Frontal cortex (tissue), 4 donors: ENCODE data around the gene OR52E8. TPM values are rescaled to one million over a fixed set of nuclear protein-coding genes. Genes with fewer than 3 reads are reported as not detected.

Experiments
- DNase-seq, 2 donors: peaks; one replicate each; pipeline ENCODE4 v3.0.0; 2012; ENCODE audit warnings: low spot score in 2 of 2
- FAIRE-seq: peaks from 2 replicates; lab custom pipeline; 2012; peaks lifted over from hg19 to GRCh38; lab: Jason Lieb, UNC
- total RNA-seq: library from RNA; depleted of rRNA; stranded (reverse); fragments of >200 nt; gene quantifications from one replicate; pipeline ENCODE4 v1.2.3, GENCODE V29; 2014
- donor health status: control.
- donor health status: control.
- donor health status: control.

Gene OR52E8
- total RNA-seq, 1 donor from 2014 or later, result not detected

DNA sequence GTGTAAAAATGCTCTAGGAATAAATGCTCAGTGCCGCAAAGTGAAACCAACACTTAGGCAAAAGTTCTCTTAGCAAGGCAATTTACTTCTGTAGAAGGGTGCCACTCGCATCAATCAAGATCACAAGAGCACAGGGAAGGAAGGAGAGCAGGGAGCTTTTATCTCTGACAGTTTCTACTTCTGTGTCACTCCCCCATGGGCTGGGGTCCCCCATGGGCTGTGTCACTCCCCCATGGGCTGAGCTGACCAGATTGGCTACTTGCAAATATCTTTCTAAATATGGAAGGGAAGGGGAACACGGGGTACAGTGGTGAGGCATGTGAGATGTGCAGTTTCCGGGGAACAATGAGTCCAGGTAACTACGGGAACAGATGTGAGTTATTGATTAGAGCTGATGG lies 48.4 kb downstream of the OR52E8 start:
- DNase-seq (no peak), FAIRE-seq (no peak)

DNA sequence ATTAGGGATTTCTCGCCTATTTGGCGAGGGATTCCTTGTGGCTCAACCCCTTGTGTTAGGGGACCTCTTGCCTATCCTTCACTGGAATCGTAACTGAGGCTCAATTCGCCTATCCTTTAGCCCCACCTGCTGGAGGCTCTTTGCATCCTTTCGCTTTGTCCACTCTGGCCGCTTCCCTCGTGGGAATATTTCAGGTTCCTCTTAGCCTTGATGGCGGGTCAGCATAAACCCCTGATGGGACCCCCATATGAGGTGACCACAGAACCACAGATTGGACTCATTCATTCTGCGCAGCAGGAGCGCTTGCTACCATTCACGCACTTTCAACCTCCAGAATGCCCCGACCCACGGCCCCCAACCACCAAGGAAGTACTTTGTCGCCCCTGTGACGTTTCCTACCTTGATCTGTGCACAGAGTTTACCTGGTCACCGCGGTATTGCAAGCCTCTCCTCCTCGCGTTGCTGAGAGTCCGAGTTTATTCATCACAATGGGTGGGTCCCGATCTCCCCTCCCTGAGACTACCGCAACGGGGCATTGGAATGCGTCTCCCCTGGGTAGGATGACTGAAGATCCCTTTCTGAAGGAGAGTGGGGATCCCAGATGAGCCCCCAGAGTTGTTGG lies 48.9 kb downstream of the OR52E8 start, which contains the start of gene OR52N2:
OR52N2 (plus strand) TSS at position 425 of the 622 bp plus-strand sequence. CDS start 11,412 bp downstream, outside the sequence.
- no peak for FAIRE-seq
- DNase-seq, result peak in 1 of 2 donors; percentile 6

DNA sequence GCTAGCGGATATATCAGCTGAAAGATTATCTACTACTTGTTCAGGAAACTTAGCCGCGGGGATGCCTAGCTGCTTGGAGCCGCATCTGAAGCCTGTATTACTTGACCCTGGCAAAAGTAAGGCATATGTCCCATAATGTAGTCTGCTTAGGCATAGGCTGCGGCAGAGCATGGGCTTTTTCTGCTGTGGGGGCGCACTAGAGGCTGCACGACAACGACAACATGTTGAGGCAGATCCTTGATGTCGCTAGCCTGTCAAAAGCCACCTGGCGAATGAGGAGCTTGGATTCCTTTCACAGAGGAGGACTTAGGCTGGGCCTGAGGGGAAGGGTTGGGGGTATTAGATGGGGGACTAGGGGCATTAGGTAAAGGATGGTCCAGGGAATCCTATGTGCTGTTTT lies 49.9 kb downstream of the OR52E8 start:
- DNase-seq, result no peak
- FAIRE-seq, result no peak

Other genes with a start within 250 kb of the OR52E8 start
- 1.6 TPM for gene TRIM34, start 232.7 kb downstream of the OR52E8 start, total RNA-seq
- gene TRIM5, start 172.6 kb downstream of the OR52E8 start, total RNA-seq, result 4.5 TPM
- gene TRIM22, start 167.9 kb downstream of the OR52E8 start, total RNA-seq, result 9.4 TPM
- not detected for gene OR56B1, start 121.2 kb downstream of the OR52E8 start, total RNA-seq
- gene OR52N4, start 103.4 kb downstream of the OR52E8 start, total RNA-seq, result not detected
- gene OR52N5, start 74.3 kb downstream of the OR52E8 start, total RNA-seq, result not detected
- gene OR52N1, start 66.4 kb downstream of the OR52E8 start, total RNA-seq, result not detected
- not detected for gene OR52N2, start 48.8 kb downstream of the OR52E8 start, total RNA-seq
- gene OR52E6, start 15.8 kb downstream of the OR52E8 start, total RNA-seq, result not detected
- gene OR52E4, start 22.9 kb upstream of the OR52E8 start, total RNA-seq, result not detected
- gene OR52E5, start 35.5 kb upstream of the OR52E8 start, total RNA-seq, result not detected
- not detected for gene OR56A3, start 84.6 kb upstream of the OR52E8 start, total RNA-seq
- not detected for gene OR56A5, start 110.8 kb upstream of the OR52E8 start, total RNA-seq
- gene OR52L1, start 129.3 kb upstream of the OR52E8 start, total RNA-seq, result 0.41 TPM
- under 0.01 TPM for gene OR56A4, start 149.3 kb upstream of the OR52E8 start, total RNA-seq
- under 0.01 TPM for gene OR56A1, start 173.1 kb upstream of the OR52E8 start, total RNA-seq
- gene OR56B4, start 250.0 kb upstream of the OR52E8 start, total RNA-seq, result not detected